ENCODE data around the gene CCDC157. TPM values are rescaled to one million over a fixed set of nuclear protein-coding genes. Genes with fewer than 3 reads are reported as not detected.

The CCDC157 gene

Small RNA genes lying within 50 kb of the gene (small RNA-seq; reads per million reads assigned to genes)
- gene AC004832.3 (ENCODE audit: insufficient read depth) = not detected
- gene RNU6-564P (ENCODE audit: insufficient read depth) = not detected

All from mesendoderm (in vitro differentiated cells).